IMR-90 (cell line): Measurements from ENCODE around the gene RPL12. TPM values are rescaled to one million over a fixed set of nuclear protein-coding genes. Genes with fewer than 3 reads are reported as not detected.
A peak's percentile ranks its signal among the peaks of the same experiment; 100 is the strongest.

Experiments
- ATAC-seq: fragments of 200-7000 bp; cut with Tn5 transposase; 2 replicates; pipeline ENCODE4 v1.9.1; 2020; ENCODE audit warnings: low read depth, mild to moderate bottlenecking, moderate library complexity
- BruUV-seq: library from RNA; stranded (reverse); fragments of 400-500 nt; replicated peaks from 2 replicates; lab custom pipeline; 2021; lab: Mats Ljungman, UMichigan
- CTCF ChIA-PET: fragments of 300-600 bp; formaldehyde crosslinking; extraction: SDS; loops from one replicate; lab custom pipeline; 2021; ENCODE audit warnings: antibody characterized with exemption; lab: Yijun Ruan, JAX
- POLR2A ChIA-PET: fragments of 300-600 bp; sonication (Branson Sonifier 250); formaldehyde crosslinking; loops from one replicate; lab custom pipeline; 2022; ENCODE audit warnings: antibody characterized with exemption; ENCODE audit not compliant: unreplicated experiment; lab: Charles Lee
- DNase-seq: peaks from one replicate; pipeline ENCODE4 v3.0.0; 2013
- H2AFZ ChIP-seq: replicated peaks from 2 replicates; pipeline ENCODE3; 2013; ENCODE audit warnings: low read length, mild to moderate bottlenecking; ENCODE audit not compliant: poor library complexity
- H2AK5ac ChIP-seq: 2 replicates; pipeline ENCODE4 v1.6.1; 2013; ENCODE audit warnings: low read depth, low read length, inconsistent platforms
- H2AK9ac ChIP-seq: replicated peaks from 2 replicates; pipeline ENCODE3; 2013; ENCODE audit warnings: mild to moderate bottlenecking, low read depth, low read length, moderate library complexity; ENCODE audit not compliant: poor library complexity
- H2BK120ac ChIP-seq: 2 replicates; pipeline ENCODE4 v1.6.1; 2013; ENCODE audit warnings: low read depth, low read length, inconsistent platforms
- H2BK15ac ChIP-seq: 3 replicates; pipeline ENCODE4 v1.6.1; 2013; ENCODE audit warnings: low read depth, low read length, inconsistent platforms
- H2BK20ac ChIP-seq: 2 replicates; pipeline ENCODE4 v1.6.1; 2013; ENCODE audit warnings: low read depth, mild to moderate bottlenecking, inconsistent platforms, low read length, moderate library complexity
- H2BK5ac ChIP-seq: 2 replicates; pipeline ENCODE4 v1.6.1; 2013; ENCODE audit warnings: mild to moderate bottlenecking, low read depth, low read length, inconsistent platforms; ENCODE audit not compliant: poor library complexity, severe bottlenecking
- H3K14ac ChIP-seq: replicated peaks from 2 replicates; pipeline ENCODE4 v1.6.1; 2013; ENCODE audit warnings: low read depth, low read length, inconsistent platforms
- H3K18ac ChIP-seq: 2 replicates; pipeline ENCODE4 v1.6.1; 2013; ENCODE audit warnings: low read depth, low read length, control low read depth
- H3K23ac ChIP-seq: 2 replicates; pipeline ENCODE4 v1.6.1; 2013; ENCODE audit warnings: low read depth, low read length, inconsistent platforms
- H3K27ac ChIP-seq: 2 replicates; pipeline ENCODE4 v1.5.1; 2013; ENCODE audit warnings: mild to moderate bottlenecking, control low read depth, low read length; ENCODE audit not compliant: insufficient read depth
- H3K27me3 ChIP-seq: 2 replicates; pipeline ENCODE4 v1.6.1; 2013; ENCODE audit warnings: low read length; ENCODE audit not compliant: control insufficient read depth, insufficient read depth
- H3K36me3 ChIP-seq: 2 replicates; pipeline ENCODE4 v1.6.1; 2013; ENCODE audit warnings: low read length, mixed read lengths; ENCODE audit not compliant: control insufficient read depth, insufficient read depth
- H3K4ac ChIP-seq: 2 replicates; pipeline ENCODE4 v1.6.1; 2013; ENCODE audit warnings: low read depth, low read length, inconsistent platforms
- H3K4me1 ChIP-seq: 2 replicates; pipeline ENCODE4 v1.6.1; 2013; ENCODE audit warnings: low read length, mixed read lengths; ENCODE audit not compliant: control insufficient read depth, insufficient read depth
- H3K4me2 ChIP-seq: 2 replicates; pipeline ENCODE4 v1.6.1; 2013; ENCODE audit warnings: low read depth, mild to moderate bottlenecking, control low read depth, low read length, moderate library complexity
- H3K4me3 ChIP-seq: 2 replicates; pipeline ENCODE4 v1.5.1; 2013; ENCODE audit warnings: low read depth, mild to moderate bottlenecking, control low read depth, low read length, moderate library complexity; ENCODE audit not compliant: insufficient read depth
- H3K56ac ChIP-seq: 2 replicates; pipeline ENCODE4 v1.6.1; 2013; ENCODE audit warnings: low read length, inconsistent platforms; ENCODE audit not compliant: insufficient read depth; ENCODE audit errors: extremely low read depth
- H3K79me1 ChIP-seq, 2 experiments: 2 replicates each; pipeline ENCODE4 v1.6.1; 2013; ENCODE audit warnings: low read length in 2 of 2, inconsistent platforms in 1 of 2, low read depth in 1 of 2
- H3K9ac ChIP-seq: 2 replicates; pipeline ENCODE4 v1.6.1; 2013; ENCODE audit warnings: low read depth, low read length, control low read depth
- H3K9me1 ChIP-seq: 2 replicates; pipeline ENCODE4 v1.6.1; 2013; ENCODE audit warnings: low read length, inconsistent platforms; ENCODE audit not compliant: insufficient read depth
- H3K9me3 ChIP-seq: 2 replicates; pipeline ENCODE4 v1.6.1; 2013; ENCODE audit warnings: low read length; ENCODE audit not compliant: control insufficient read depth, insufficient read depth
- H4K20me1 ChIP-seq: 2 replicates; pipeline ENCODE4 v1.6.1; 2013; ENCODE audit warnings: low read length, inconsistent platforms; ENCODE audit not compliant: insufficient read depth
- H4K5ac ChIP-seq: 2 replicates; pipeline ENCODE4 v1.6.1; 2013; ENCODE audit warnings: mild to moderate bottlenecking, low read depth, low read length, control low read depth
- H4K8ac ChIP-seq, 2 experiments: 2 replicates each; pipeline ENCODE4 v1.6.1; 2013; ENCODE audit warnings: low read depth in 2 of 2, low read length in 2 of 2, control low read depth in 1 of 2, inconsistent platforms in 1 of 2
- H4K91ac ChIP-seq: 2 replicates; pipeline ENCODE4 v1.6.1; 2013; ENCODE audit warnings: low read depth, low read length, inconsistent platforms; ENCODE audit not compliant: insufficient read depth
- MXI1 ChIP-seq: IDR thresholded peaks from 2 replicates; pipeline ENCODE4 v1.6.1; 2012; ENCODE audit warnings: low read depth, mild to moderate bottlenecking, low read length, moderate library complexity, borderline replicate concordance
- POLR2A ChIP-seq: IDR thresholded peaks from 2 replicates; pipeline ENCODE4 v1.6.1; 2012; ENCODE audit warnings: mild to moderate bottlenecking, low read depth, low read length
- RAD21 ChIP-seq: IDR thresholded peaks from 2 replicates; pipeline ENCODE4 v1.6.1; 2012; ENCODE audit warnings: low read length, improper control_type of control experiment
- WGBS, 2 experiments: methylation state at CpG; one replicate each; pipeline versions ENCODE4 v1.1.5 to v1.1.7; 2013; ENCODE audit warnings: missing lambda C conversion rate in 2 of 2; ENCODE audit not compliant: insufficient read length in 1 of 2; ENCODE audit errors: extremely low coverage in 2 of 2; 5-methylcytosine and 5-hydroxymethylcytosine counted together
- dilution Hi-C: fragments of 300-500 bp; cut with HindIII; formaldehyde crosslinking; loops from one replicate; pipeline ENCODE4 v1.14.3; 2018; ENCODE audit warnings: low sequenced_read_pairs; ENCODE audit not compliant: unreplicated experiment
- in situ Hi-C: fragments of 300-500 bp; cut with MboI; formaldehyde crosslinking; loops from 3 replicates; pipeline ENCODE4 v1.14.3; 2019; ENCODE audit warnings: low sequenced_read_pairs, inconsistent platforms, mixed read lengths
- intact Hi-C: fragments of 100-400 bp; cut with micrococcal nuclease; formaldehyde crosslinking; loops from 2 replicates; pipeline ENCODE4 v1.10.0; 2022
- polyA plus RNA-seq, 3 experiments: library from polyadenylated mRNA; depleted of rRNA; stranded (reverse); fragments of >200 nt; gene quantifications; 2 replicates each; pipeline ENCODE4 v1.2.3, GENCODE V29; 2012; ENCODE audit warnings: low replicate concordance in 1 of 3
- total RNA-seq: library from RNA; depleted of rRNA; stranded (reverse); fragments of >200 nt; gene quantifications from 2 replicates; pipeline ENCODE4 v1.2.3, GENCODE V29; 2012

Gene RPL12
- total and polyA plus RNA-seq, 2 of the 4 experiments (the other 2 are of a cell fraction): 1,864 to 2,379 TPM

GRCh38 chr9:127450243-127450760 lies 904 bp downstream of the RPL12 start:
- H4K20me1 ChIP-seq: peaks cover 59% of the 10 kb centered on the region
- peaks cover 13% of the 10 kb centered on the region for H3K4me1 ChIP-seq
- peak overlapping the region; percentile 98 for H2AK5ac ChIP-seq
- no peak overlapping the region for H2BK120ac ChIP-seq
- H3K18ac ChIP-seq: no peak overlapping the region
- dilution Hi-C loops: no loop called here
- peak overlapping the region; percentile 83 for H3K4me3 ChIP-seq
- peak overlapping the region; percentile 77 for H2BK5ac ChIP-seq
- ChIA-PET POLR2A (no interaction called here), CTCF (no interaction called here)
- peak overlapping the region; percentile 91 for H3K27ac ChIP-seq
- peaks cover 21% of the 10 kb centered on the region for H3K9me1 ChIP-seq
- H3K56ac ChIP-seq: peak overlapping the region; percentile 63
- peaks cover 1% of the 10 kb centered on the region for H3K9me3 ChIP-seq
- H4K91ac ChIP-seq: peak overlapping the region; percentile 87
- H3K27me3 ChIP-seq: no peaks in the 10 kb centered on the region
- ATAC-seq (peak; percentile 0), DNase-seq (peak; percentile 53)
- H3K4me2 ChIP-seq: peak overlapping the region; percentile 97
- in situ Hi-C loops: no loop called here
- no peak overlapping the region for H2BK20ac ChIP-seq
- H3K9ac ChIP-seq: peak overlapping the region; percentile 95
- H3K14ac ChIP-seq: peak overlapping the region; percentile 96
- peaks cover 53% of the 10 kb centered on the region for H3K36me3 ChIP-seq
- peak overlapping the region; percentile 100 for H2AK9ac ChIP-seq
- H4K8ac ChIP-seq: peak overlapping the region in 1 of 2 experiments; percentile 73
- H2BK15ac ChIP-seq: no peak overlapping the region
- peak overlapping the region; percentile 92 for H2AFZ ChIP-seq
- peaks cover 26 to 72% of the 10 kb centered on the region in 2 experiments for H3K79me1 ChIP-seq
- no TSS peak for BruUV-seq
- 0% methylated on average over 1 of the region's 14 CpGs; no CpG with 5 or more reads in 1 of the 2 experiments for WGBS, 2 experiments
- no peak overlapping the region for H4K5ac ChIP-seq
- TF ChIP-seq POLR2A (peak; percentile 59; the same call in 1 of the 2 replicates), MXI1 (peak; percentile 56; the same call in 1 of the 2 replicates), RAD21 (no peak)
- peak overlapping the region; percentile 96 for H3K4ac ChIP-seq
- H3K23ac ChIP-seq: peak overlapping the region; percentile 63
- intact Hi-C loops: loop anchor here (5.0 kb wide), 1 partner anchor 137 kb away; no protein-coding TSS in a partner anchor
